Adrenal gland (tissue), 12 donors: Measurements from ENCODE around the gene PHF23. TPM values are rescaled to one million over a fixed set of nuclear protein-coding genes. Genes with fewer than 3 reads are reported as not detected.

Source experiments
- DNase-seq, 7 donors: peaks; one replicate each; pipeline ENCODE4 v3.0.0-alpha.2; 2019 to 2020
- H3K27ac ChIP-seq, 5 donors: fragments of 200-600 bp; sonication (generic) in 4 of 5; 1 replicate in 3 of 5; 2 replicates in 2 of 5; pipeline versions ENCODE4 v1.5.1 to v1.8.0; 2016 to 2020; ENCODE audit warnings: mild to moderate bottlenecking in 1 of 5
- H3K27me3 ChIP-seq: fragments of 200-600 bp; 2 replicates; pipeline ENCODE4 v1.8.0; 2021
- H3K36me3 ChIP-seq, 2 donors: fragments of 200-600 bp; replicated peaks in 1 of 2; 1 replicate in 1 of 2; 2 replicates in 1 of 2; pipeline versions ENCODE4 v1.5.1 to v1.8.0; 2018 to 2022
- H3K4me1 ChIP-seq, 2 donors: fragments of 200-600 bp; replicated peaks in 1 of 2; 1 replicate in 1 of 2; 2 replicates in 1 of 2; pipeline versions ENCODE4 v1.5.1 to v1.8.0; 2018 to 2021
- H3K4me3 ChIP-seq, 4 donors: fragments of 200-600 bp; sonication (generic) in 3 of 4; one replicate each; pipeline ENCODE4 v1.5.1; 2016 to 2018
- H3K9me3 ChIP-seq, 3 donors: fragments of 200-600 bp; sonication (generic) in 1 of 3; replicated peaks in 1 of 3; 1 replicate in 2 of 3; 2 replicates in 1 of 3; pipeline versions ENCODE4 v1.5.1 to v1.8.0; 2016 to 2021
- CTCF ChIP-seq, 6 experiments: fragments of 450-650 bp in 4 of 6; fragments of 200-600 bp in 2 of 6; sonication (generic) in 1 of 6; IDR thresholded peaks; 1 replicate in 5 of 6; 2 replicates in 1 of 6; pipeline versions ENCODE4 v1.5.1 to v1.8.0; 2016 to 2021; ENCODE audit warnings: antibody characterized with exemption in 6 of 6, mild to moderate bottlenecking in 2 of 6, moderate library complexity in 1 of 6
- POLR2A ChIP-seq, 2 donors: fragments of 450-650 bp; IDR thresholded peaks; one replicate each; pipeline ENCODE4 v1.6.1; 2017; ENCODE audit warnings: antibody characterized with exemption in 2 of 2, mild to moderate bottlenecking in 2 of 2, moderate library complexity in 1 of 2
- WGBS, 4 donors: extraction: QIAGEN DNeasy Blood & Tissue Kit in 2 of 4; methylation state at CpG; one replicate each; pipeline versions ENCODE4 v1.1.5 to v1.1.7; 2013 to 2017; 5-methylcytosine and 5-hydroxymethylcytosine counted together
- intact Hi-C, 2 donors: fragments of 100-400 bp; cut with DNase I; formaldehyde crosslinking; loops; one replicate each; pipeline versions ENCODE4 v1.14.1 to v1.15.0; 2022 to 2023
- polyA plus RNA-seq, 3 donors: library from polyadenylated mRNA; stranded (reverse); fragments of 200-250 nt in 2 of 3; fragments of 350-450 nt in 1 of 3; fragmentation: Illumina TruSeq in 1 of 3; extraction: RNeasy Lipid Tissue Mini Kit (QIAGEN cat#74804) in 1 of 3; gene quantifications; one replicate each; pipeline ENCODE4 v1.2.3, GENCODE V29; 2013 to 2014
- total RNA-seq, 9 donors: library from RNA; depleted of rRNA in 4 of 9; stranded (reverse); fragments of >200 nt in 4 of 9; fragments of 120-200 nt in 1 of 9; fragmentation: NEBNext Ultra II Directional in 1 of 9; extraction: Animal tissue kit (Norgen Biotek cat#: 25700) in 1 of 9; gene quantifications; one replicate each; pipeline versions ENCODE4 v1.1.0 to v1.2.4, GENCODE V29; 2013 to 2023
- donor health status: healthy with polysubstance abuse.
- donor health status: Bipolar disorder and iron deficiency.
- donor health status: DM: yes; HTN: yes; CAD: no.
- donor health status: DM: no; HTN: no; CAD: no.
- donor health status: DM: no; HTN: no; CAD: no.
- donor health status: DM: yes; HTN: yes; CAD: no.

The PHF23 gene
- total and polyA plus RNA-seq, 12 donors, result 28.0 to 141 (median 64.5) TPM

GRCh38 chr17:7283471-7284216 is 44.4 kb upstream of the PHF23 start:
- TF ChIP-seq POLR2A (IDR thresholded peaks at IDR 0.05), result no peak
- no peak for TF ChIP-seq CTCF (IDR thresholded peaks at IDR 0.05)
- Histone ChIP-seq H3K4me1 (peaks cover 18 to 21% of the 10 kb centered on the region in 2 donors), H3K27ac (no peak overlapping the region), H3K9me3 (no peaks in the 10 kb centered on the region), H3K27me3 (no peaks in the 10 kb centered on the region), H3K36me3 (no peaks in the 10 kb centered on the region), H3K4me3 (no peak overlapping the region)
- 76 to 92% (median 88%) methylated on average over 8 to 18 of the region's 18 CpGs for WGBS, 4 donors
- intact Hi-C loops, result loop anchor here in 1 of 2 donors (5.0 kb wide), 1 partner anchor 59 kb away; no protein-coding TSS in a partner anchor
- DNase-seq, result no peak

GRCh38 chr17:7282752-7283321 is 43.6 kb upstream of the PHF23 start:
- 55 to 64% (median 59%) methylated on average over 5 to 6 of the region's 6 CpGs for WGBS, 4 donors
- intact Hi-C loops, result loop anchor here in 1 of 2 donors (5.0 kb wide), 1 partner anchor 59 kb away; no protein-coding TSS in a partner anchor
- no peaks in the 10 kb centered on the region for H3K36me3 ChIP-seq
- H3K27me3 ChIP-seq, result no peaks in the 10 kb centered on the region
- peaks cover 18 to 21% of the 10 kb centered on the region in 2 donors for H3K4me1 ChIP-seq
- H3K27ac ChIP-seq, result peak overlapping the region in 1 of 5 donors; percentile 92
- no peak for TF ChIP-seq CTCF (IDR thresholded peaks at IDR 0.05)
- no peak for TF ChIP-seq POLR2A (IDR thresholded peaks at IDR 0.05)
- no peak for DNase-seq
- H3K4me3 ChIP-seq, result peak overlapping the region in 1 of 4 donors; percentile 59
- H3K9me3 ChIP-seq, result no peaks in the 10 kb centered on the region

- Histone ChIP-seq H3K27ac (peak overlapping the region in 2 of 5 donors; percentile 50 to 92), H3K4me3 (peak overlapping the region in 2 of 4 donors; percentile 36 to 59), H3K9me3 (no peaks in the 10 kb centered on the region), H3K4me1 (peaks cover 18 to 21% of the 10 kb centered on the region in 2 donors), H3K27me3 (no peaks in the 10 kb centered on the region), H3K36me3 (no peaks in the 10 kb centered on the region)
- intact Hi-C loops, result loop anchor here in 1 of 2 donors (2.0 to 5.0 kb wide), 2 partner anchors 15 to 60 kb away; no protein-coding TSS in a partner anchor
- TF ChIP-seq POLR2A (IDR thresholded peaks at IDR 0.05) (no peak), CTCF (IDR thresholded peaks at IDR 0.05) (no peak)
- WGBS, 4 donors, result 0 to 2% (median 2%) methylated on average over 4 to 43 of the region's 43 CpGs
- DNase-seq, result peak; percentile 57 to 67 (median 63)
These were observed 42.9 kb upstream of the PHF23 start for GRCh38 chr17:7281953-7282751.
